Measurements from ENCODE around the gene DLG2. TPM values are rescaled to one million over a fixed set of nuclear protein-coding genes. Genes with fewer than 3 reads are reported as not detected.

The DLG2 gene
- total and polyA plus RNA-seq, 12 donors = 1.0 to 14.8 (median 7.4) TPM

GRCh38 chr11:85301895-85302678 lies 325.1 kb downstream of the DLG2 start:
- Histone ChIP-seq H3K27ac (no peak overlapping the region), H3K4me1 (peaks cover 0 to 8% (median 0%) of the 10 kb centered on the region in 9 donors), H3K36me3 (no peaks in the 10 kb centered on the region), H3K9me3 (no peaks in the 10 kb centered on the region), H3K4me3 (no peak overlapping the region), H3K27me3 (no peaks in the 10 kb centered on the region)
- TF ChIP-seq CTCF (IDR thresholded peaks at IDR 0.05) = no peak
- WGBS, 2 donors = 78 to 87% methylated on average over 1 of the region's 1 CpG
- intact Hi-C loops (cut with DNase I) = no loop called here
- ATAC-seq (no peak), DNase-seq (no peak)

GRCh38 chr11:85299258-85299942 lies 327.7 kb downstream of the DLG2 start:
- peaks cover 0 to 8% (median 0%) of the 10 kb centered on the region in 9 donors for H3K4me1 ChIP-seq
- no peak overlapping the region for H3K27ac ChIP-seq
- WGBS, 2 donors = 89 to 94% methylated on average over 1 of the region's 1 CpG
- intact Hi-C loops (cut with DNase I) = no loop called here
- no peak overlapping the region for H3K4me3 ChIP-seq
- H3K27me3 ChIP-seq = no peaks in the 10 kb centered on the region
- no peak for TF ChIP-seq CTCF (IDR thresholded peaks at IDR 0.05)
- DNase-seq (no peak), ATAC-seq (no peak)
- H3K9me3 ChIP-seq = no peaks in the 10 kb centered on the region
- H3K36me3 ChIP-seq = no peaks in the 10 kb centered on the region

GRCh38 chr11:85295694-85296271 lies 331.4 kb downstream of the DLG2 start:
- ATAC-seq (no peak), DNase-seq (no peak)
- H3K4me1 ChIP-seq = peaks cover 0 to 8% (median 0%) of the 10 kb centered on the region in 9 donors
- intact Hi-C loops (cut with DNase I) = no loop called here
- TF ChIP-seq CTCF (IDR thresholded peaks at IDR 0.05) = no peak
- H3K27ac ChIP-seq = no peak overlapping the region
- H3K4me3 ChIP-seq = no peak overlapping the region
- H3K27me3 ChIP-seq = no peaks in the 10 kb centered on the region
- no peaks in the 10 kb centered on the region for H3K36me3 ChIP-seq
- 90 to 95% methylated on average over 1 of the region's 1 CpG for whole genome bisulfite sequencing, 2 donors
- no peaks in the 10 kb centered on the region for H3K9me3 ChIP-seq

GRCh38 chr11:85281550-85281949 lies 345.6 kb downstream of the DLG2 start:
- Histone ChIP-seq H3K27me3 (no peaks in the 10 kb centered on the region), H3K4me1 (no peaks in the 10 kb centered on the region), H3K27ac (no peak overlapping the region), H3K36me3 (no peaks in the 10 kb centered on the region), H3K4me3 (no peak overlapping the region), H3K9me3 (no peaks in the 10 kb centered on the region)
- TF ChIP-seq CTCF (IDR thresholded peaks at IDR 0.05) = no peak
- WGBS, 2 donors = 89% methylated on average over 4 of the region's 4 CpGs
- intact Hi-C loops (cut with DNase I) = no loop called here
- no peak for DNase-seq
- no peak for ATAC-seq

Measured in heart right ventricle (tissue), 16 donors.